GM21390 (cell line): ENCODE results near the gene DGKZ.
A peak's percentile ranks its signal among the peaks of the same experiment; 100 is the strongest.
"Not testable (repeated sequence)": the region's sequence is repeated elsewhere in the genome, so short reads cannot be mapped to it uniquely, and the experiment has no call there.

Experiments
- ATAC-seq: cut with Tn5 transposase; IDR thresholded peaks from one replicate; pipeline ENCODE4 v1.9.1; 2021; ENCODE audit not compliant: unreplicated experiment

Gene DGKZ

GRCh38 chr11:46346886-46347636 is at the start of gene DGKZ:
DGKZ (plus strand) TSS chr11:46347463; CDS start chr11:46347660, 197 bp downstream.
- ATAC-seq: peak; percentile 63

- no peak for ATAC-seq
Measured at GRCh38 chr11:46298699-46299433, 48.4 kb upstream of the DGKZ start.

GRCh38 chr11:46299451-46299961 is 47.8 kb upstream of the DGKZ start:
- ATAC-seq: no peak

- no peak for ATAC-seq
Measured at GRCh38 chr11:46300270-46300669, 47.0 kb upstream of the DGKZ start.

- ATAC-seq: peak; percentile 78
Measured at GRCh38 chr11:46302866-46303265, 44.4 kb upstream of the DGKZ start.

GRCh38 chr11:46304036-46304435 is 43.2 kb upstream of the DGKZ start:
- not testable (repeated sequence) for ATAC-seq

GRCh38 chr11:46304605-46305179 is 42.6 kb upstream of the DGKZ start:
- ATAC-seq: no peak

- ATAC-seq: no peak
Measured at GRCh38 chr11:46305295-46305694, 42.0 kb upstream of the DGKZ start.

GRCh38 chr11:46306296-46306853 is 40.9 kb upstream of the DGKZ start:
- ATAC-seq: no peak

- ATAC-seq: no peak
Measured at GRCh38 chr11:46307369-46307768, 39.9 kb upstream of the DGKZ start.

GRCh38 chr11:46307785-46308341 is 39.4 kb upstream of the DGKZ start:
- ATAC-seq: no peak

- ATAC-seq: no peak
Measured at GRCh38 chr11:46308631-46309419, 38.4 kb upstream of the DGKZ start.

GRCh38 chr11:46309814-46310259 is 37.4 kb upstream of the DGKZ start:
- peak; percentile 57 for ATAC-seq

- no peak for ATAC-seq
Measured at GRCh38 chr11:46315033-46315738, 32.1 kb upstream of the DGKZ start.

GRCh38 chr11:46315783-46316563 is 31.3 kb upstream of the DGKZ start:
- ATAC-seq: no peak

GRCh38 chr11:46319074-46319453 is 28.2 kb upstream of the DGKZ start:
- no peak for ATAC-seq

- ATAC-seq: no peak
Measured at GRCh38 chr11:46321757-46322156, 25.5 kb upstream of the DGKZ start.

- no peak for ATAC-seq
Measured at GRCh38 chr11:46322759-46323158, 24.5 kb upstream of the DGKZ start.
